Measurements from ENCODE around the gene PROS1.

DNA sequence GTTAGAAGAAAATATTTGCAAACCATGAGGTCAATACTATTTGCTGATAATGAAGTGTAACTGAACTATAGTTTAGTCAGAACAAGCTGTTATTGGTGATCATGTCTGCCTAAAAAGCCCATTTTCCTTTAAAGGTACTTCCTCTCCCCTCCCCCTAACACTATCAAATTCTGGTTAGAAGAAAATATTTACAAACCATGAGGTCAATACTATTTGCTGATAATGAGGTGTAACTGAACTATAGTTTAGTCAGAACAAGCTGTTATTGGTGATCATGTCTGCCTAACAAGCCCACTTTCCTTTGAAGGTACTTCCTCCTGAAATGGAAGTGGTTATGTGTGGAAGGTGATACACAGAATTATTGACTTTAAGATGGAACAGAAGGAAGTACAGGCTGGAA is 46.9 kb downstream of the PROS1 start:
- TF ChIP-seq GATA3 (IDR thresholded peaks at IDR 0.05; ENCODE audit: low read depth, low read length) (no peak), GATA2 (IDR thresholded peaks at IDR 0.05; ENCODE audit: low read depth, low read length) (no peak)
